GM21381 (cell line): Measurements from ENCODE around the gene MRGPRG.

Experiments used
- ATAC-seq: cut with Tn5 transposase; IDR thresholded peaks from one replicate; pipeline ENCODE4 v1.9.1; 2021; ENCODE audit warnings: mild to moderate bottlenecking, moderate library complexity; ENCODE audit not compliant: unreplicated experiment

The MRGPRG gene

DNA sequence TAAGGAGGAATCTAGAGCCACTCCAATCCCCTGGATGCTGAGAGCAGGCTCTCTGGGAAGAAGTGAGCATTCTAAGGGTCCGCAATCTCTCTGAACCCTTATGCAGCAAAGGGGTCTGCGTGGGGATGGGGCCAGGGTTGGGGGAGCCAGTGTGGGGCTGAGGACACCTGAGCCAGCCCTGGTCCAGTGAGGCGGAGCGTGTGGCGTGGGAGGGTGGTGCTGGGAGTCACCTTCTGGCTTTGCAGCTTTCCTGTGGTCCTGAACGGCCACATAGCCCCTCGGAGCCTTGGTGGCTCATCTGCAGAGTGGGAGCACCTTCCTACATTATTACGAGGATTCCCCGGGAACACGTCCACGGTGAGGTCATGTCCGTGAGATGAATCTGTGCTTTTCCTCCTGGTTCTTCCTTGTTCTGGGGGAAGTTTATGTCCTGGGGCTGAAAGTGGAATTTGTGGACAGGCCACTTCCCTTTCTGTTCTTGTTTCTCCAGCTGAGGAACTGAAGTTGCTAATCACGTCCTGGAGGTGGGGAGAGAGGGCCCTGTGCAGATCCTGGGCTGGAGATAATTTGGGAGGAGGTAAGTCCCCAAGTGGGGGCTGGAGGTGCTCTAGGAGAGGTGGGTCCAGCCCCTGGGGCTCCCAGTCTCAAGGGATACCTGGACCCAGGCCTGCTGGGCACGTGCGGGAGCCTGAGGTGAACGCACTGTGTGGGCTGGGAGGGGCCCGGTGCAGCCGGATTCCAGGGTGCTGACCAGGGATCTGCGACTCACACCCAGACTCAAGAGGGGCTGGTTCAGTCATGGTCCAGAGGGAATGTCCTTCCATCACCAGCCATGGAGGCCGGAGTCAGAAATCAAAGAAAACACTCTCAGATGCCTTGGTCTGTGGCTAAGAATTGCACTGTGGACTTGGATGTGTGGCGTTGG lies 7.5 kb upstream of the MRGPRG start:
- no peak for ATAC-seq

DNA sequence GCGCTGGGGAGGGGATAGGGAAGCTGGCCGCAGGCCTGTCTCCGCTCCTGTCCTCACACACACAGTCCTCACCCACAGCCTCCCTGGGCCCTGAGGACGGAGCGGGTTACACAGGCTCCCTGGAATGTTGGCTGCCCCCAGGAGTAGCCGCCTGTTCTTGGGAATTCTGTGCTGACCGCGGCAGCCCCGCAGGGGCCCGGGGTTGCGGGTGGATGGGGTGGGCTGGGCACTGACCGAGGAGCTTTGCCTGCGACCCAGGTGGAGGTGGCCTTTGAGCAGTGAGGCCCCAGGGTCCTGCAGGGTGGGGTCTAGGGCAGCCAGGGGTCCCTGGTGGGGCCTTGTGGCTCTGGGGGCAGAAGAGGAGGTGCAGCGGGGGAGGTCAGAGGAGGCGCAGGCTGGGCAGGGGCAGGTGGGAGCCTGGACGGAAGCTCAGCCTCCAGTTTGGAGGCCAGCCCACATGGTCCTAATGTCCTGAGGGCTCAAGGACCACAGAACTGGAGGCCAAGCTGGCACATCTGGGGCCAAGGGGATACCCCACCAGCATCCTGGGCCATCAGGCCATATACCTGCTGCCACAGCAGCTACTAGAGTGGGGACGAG lies 6.6 kb upstream of the MRGPRG start:
- no peak for ATAC-seq

DNA sequence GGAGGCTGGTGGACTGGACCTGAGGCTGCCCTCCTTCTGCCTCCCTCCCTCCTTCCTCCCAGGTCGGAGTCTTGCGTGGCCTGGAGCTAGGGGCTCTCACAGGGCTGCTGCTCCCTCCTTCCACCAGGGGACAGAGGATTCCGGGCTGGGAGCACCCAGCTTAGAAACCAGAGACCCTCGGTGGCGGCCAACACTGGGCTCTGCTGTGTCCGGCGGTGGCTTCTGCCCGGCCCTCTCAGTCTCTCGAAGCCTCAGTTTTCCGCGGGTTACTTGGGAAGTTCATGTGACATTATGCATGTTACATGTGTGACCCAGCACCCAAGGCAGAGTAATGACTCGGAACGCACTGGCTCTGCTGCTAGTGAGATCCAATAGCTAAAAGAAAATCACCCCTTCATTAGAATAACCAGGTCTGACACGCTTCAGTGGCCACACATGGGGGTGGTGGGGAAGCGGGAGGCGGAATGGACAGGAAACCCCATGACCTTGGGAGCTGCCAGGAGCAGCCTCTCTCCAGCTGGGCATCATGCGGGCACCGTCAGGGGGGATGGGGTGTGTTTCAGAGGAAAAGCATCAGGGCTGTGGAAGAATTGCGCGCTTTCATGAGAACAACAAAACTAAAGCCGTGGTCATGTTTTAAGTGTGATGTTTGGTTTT lies 5.9 kb upstream of the MRGPRG start:
- no peak for ATAC-seq

DNA sequence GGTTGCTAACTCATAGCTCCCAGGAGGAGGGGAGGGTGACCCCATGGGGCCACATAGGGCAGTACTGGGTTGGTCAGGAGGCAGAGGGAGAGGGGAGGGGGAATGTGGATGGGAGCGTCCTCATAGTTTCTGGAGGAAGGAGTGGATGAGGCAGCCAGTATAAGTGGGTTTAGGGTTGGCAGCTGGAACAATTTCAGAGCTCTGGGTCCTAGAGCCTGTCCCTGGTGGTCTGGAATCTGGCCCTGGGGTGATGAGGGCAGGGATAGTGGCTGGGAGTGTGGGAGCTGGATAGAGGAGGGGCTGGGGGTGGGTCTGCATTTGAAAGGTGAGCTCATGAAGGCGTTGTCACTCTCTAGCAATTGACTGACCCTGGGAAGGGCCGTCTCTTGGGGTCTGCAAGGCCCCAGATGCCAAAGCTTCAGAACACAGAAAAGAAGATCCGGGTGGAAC lies 5.3 kb upstream of the MRGPRG start:
- ATAC-seq, result no peak

DNA sequence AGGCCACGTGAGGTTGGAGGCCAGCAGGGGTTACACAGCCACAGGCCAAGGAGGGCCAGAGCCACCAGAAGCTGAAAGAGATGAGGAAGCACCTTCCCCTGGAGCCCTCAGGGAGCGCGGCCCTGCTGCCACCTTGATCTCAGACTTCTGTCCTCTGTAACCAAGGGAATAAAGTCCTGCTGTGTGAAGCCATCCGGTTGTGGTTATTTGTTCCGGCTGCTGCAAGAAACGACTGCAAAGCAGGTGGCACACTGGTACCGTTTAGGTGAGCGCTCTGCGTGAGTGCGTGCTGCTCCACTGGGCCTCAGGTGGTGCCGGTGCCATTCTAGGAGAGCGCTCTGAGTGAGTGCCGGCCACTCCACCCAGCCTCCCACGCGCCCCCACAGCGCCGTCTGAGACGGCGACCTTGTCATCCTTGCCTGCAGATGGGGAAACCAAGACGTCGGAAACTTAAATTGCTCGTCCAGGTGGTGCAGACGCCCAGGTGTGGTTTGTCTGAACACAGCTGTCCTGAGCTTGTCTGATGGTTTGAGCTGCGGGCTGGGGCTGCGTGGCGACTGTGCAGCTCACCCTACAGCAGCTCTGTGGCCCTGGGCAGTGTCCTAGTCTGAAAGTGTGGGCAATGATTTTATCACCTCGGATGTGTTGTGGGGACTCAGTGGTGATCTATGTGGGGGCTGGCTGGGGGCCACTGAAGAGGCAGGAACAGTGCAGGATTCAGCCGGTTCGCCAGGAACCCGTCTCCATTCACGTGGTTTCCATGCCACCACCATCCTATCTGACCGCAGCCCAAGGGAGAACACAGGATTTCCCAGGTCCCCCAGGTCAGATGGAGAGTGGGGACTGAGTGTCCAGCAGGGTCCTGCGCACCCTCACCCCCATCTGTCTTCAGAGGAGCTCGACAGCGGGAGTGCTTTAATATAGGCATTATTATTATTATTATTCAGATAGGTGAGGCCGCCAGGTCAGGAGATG lies 4.6 kb upstream of the MRGPRG start:
- ATAC-seq, result no peak

DNA sequence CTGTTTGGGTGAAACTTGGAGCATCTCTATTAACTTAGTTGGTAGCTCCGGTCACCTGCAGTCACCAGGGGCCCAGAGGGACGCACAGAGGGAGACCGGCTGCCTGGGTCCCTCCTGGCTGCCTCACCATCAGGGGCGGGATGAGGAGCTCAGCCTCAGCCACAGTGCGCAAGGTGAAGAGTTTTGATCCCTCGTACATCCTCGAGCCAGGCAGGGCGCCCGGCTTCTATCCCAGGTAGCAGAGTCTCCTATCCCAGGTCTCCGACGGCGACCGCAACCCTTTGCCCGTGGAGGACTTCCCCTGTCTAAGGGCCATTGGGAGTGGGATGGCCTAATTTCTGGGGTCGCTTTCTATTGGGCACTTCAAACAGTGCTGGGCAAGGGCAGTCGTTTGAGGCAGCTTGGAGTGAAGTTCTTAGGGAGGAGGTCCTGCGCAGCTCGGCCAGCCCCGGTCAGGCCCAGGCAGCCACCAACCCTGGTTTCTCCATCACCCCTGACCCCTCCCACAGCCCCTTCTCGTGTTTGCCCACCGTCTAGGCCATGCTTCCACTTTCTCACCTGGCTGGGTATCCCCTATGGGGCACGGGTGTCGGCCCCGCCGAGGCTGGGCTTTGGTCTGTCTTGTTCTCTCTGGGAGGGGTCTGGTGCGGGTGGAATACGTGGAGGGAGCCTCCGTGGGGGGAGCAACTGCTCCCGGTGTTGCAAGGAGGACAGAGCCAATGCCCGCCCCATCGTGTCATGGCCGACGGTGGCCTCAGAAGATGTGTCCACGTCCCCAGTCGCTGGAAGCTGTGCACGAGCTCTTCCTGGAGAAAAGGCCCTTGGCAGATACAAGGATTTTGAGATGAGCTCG lies 3.6 kb upstream of the MRGPRG start:
- ATAC-seq, result no peak

DNA sequence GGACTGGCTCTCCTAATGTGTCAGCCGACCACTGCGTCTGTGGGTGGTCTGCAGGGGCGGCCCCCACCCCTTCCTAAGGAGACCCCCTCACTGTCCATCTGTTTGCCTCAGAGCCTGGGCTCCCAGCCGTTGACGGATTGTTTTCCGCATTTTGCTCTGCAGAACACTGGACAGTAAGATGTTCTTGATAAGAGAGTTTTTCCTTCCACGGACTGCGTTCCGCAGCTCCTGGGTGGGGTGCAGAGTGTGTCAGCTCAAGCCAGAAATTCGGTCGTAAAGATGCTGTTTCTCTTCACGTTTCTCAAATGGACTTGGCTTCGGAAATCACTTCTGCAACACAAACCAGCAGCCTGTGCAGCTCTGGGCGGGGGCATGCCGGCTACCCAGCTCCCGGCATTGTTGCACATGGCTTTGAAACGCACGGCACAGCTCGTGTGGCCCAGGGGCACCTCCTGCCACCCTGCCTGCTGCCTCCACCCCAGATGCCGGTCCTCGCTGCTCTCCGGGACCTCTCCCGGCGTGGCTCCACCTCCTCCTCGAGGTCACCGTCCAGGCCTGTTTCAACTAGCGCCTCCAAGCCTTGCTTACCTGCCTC lies 2.9 kb upstream of the MRGPRG start:
- ATAC-seq, result no peak

DNA sequence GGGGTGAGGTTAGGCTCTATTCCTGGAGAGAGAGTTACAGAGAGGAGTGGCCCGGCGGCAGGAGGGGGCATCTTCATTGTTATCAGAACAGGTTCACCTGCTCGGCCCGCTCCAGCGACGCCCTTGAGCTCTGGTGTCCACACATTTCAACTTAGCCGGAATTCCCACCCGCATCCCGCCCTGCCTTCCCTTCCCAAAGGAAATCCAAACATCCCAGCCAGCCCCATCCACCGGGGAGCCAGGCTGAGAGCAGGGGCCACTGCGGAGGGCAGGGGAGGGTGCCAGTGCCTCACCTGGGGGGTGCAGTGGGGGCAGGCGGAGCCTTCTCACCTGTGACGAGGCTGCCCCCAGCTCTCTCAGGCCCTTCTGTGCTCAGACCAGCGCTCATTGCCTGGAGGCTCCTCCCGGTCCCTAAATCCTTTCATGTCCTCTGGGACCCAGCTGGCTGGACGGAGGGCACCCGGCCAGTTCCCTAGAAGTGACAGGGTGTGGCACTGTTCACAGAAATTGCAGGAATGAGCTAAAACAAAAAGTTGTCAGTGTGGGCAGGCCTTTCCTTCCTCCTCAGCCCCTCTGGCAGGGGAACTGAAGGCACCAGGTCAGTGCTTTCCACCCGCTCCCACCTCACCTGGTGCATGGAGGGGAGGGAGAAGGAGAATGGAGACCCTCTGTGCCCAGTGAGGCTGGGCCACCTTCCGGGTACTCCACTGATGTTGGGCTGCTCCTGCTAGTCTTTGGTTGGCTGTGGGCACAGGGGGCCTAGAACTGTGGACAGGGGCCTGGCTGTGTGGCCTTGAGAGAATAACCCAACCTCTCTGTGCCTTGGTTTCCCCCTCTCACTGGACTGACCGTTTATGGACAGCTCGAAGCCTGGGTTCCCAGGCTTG lies 2.2 kb upstream of the MRGPRG start:
- no peak for ATAC-seq

DNA sequence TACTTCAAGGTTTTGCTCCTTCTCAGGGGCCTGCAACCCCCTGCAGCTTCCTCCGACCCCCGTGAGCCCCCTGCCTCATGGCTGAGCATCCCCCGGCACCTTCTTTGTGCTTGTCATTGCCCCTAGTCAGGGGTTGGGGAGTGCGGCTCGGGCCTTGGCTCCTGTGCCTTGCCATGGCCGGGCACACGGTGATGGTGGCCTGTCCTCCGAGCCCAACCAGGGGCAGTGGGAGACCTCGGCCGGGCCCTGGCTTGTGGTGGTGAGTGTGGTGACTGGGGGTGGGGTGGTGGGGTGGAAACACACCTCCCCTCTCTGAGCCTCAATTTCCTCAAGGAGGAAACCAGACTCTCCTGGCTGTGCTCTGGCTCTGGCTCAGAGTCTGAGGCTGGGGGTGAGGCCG lies 1.5 kb upstream of the MRGPRG start:
- no peak for ATAC-seq

DNA sequence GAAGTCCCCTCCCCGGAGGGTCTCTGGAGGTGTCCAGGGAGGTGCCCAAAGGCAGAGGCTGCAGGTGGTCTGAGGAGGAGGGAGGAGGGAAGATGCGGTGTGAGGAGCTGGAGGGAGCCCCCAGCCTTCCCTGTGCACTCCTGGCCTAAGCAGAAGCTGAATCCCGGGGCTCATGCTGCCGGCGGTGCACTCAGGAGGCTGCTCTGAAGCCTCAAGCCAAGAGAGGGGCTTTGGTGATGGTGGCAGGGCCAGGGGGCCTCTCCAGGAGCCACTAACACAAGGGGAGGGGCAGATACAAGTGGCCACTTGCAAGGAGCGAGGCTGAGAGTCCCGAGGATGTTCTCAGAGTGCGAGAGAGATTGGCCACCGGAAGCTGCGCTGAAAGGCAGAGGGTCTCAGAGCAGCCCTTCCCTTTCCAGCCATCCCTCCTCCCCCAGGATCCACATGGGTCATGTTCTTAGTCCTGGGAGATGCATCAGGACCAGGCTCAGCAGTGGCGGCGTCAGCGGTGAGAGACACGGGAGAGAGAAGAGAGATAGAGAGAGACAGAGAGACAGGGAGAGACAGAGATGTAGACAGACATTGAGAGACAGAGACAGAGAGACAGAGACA lies 774 bp upstream of the MRGPRG start:
- ATAC-seq, result no peak

DNA sequence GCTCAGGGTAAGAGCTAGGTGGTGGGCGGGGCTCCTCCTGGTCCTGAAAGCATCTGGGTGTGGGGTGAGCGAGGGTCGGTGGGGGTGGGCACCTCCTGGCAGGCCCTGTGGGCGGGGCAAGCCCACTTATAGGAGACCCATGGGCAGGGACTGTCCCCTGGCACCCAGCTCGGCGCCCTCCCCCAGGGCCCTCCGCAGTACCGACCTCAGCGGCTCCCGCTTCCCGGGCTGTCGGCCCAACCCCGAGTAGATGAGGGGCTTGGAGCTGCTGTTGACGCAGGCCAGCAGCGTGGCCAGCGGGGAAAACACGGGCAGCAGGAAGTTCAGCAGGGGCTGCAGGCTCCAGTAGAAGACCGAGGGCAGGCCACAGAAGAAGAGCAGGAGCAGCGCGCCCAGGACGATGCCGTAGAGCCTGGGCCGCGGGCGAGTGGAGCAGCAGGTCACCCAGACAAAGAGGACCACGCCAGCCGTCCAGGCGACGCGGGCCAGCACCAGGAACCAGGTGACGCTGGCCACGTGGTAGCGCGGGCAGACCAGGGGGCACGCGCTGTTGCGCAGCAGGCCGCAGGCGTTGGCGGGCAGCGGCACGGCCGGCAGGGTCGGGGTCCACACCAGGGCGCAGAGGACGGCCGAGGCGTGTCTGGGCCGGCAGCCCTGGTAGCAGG lies 663 bp downstream of the MRGPRG start:
- no peak for ATAC-seq

DNA sequence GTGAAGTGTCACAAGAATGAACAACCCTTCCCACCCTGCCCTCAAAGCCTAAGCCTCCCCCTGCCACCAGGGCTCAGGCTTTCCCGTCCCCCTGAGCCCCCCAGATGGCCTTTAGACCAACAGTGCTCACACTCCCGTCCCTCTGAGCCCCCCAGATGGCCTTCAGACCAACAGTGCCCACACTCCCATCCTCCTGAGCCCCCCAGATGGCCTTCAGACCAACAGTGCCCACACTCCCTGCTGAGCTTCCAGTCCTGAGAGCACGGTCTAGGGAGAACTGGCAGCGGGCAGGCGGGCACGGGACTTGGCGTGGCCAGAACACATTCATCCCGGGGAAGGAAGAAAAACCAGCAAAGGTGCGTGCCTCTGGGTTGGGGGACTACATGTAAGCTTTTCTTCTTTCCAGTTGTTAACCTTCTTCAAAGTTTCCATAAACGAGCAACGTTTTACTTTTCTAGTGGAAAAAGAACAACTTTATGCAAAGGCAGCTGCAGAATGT lies 2.5 kb downstream of the MRGPRG start:
- ATAC-seq, result no peak

DNA sequence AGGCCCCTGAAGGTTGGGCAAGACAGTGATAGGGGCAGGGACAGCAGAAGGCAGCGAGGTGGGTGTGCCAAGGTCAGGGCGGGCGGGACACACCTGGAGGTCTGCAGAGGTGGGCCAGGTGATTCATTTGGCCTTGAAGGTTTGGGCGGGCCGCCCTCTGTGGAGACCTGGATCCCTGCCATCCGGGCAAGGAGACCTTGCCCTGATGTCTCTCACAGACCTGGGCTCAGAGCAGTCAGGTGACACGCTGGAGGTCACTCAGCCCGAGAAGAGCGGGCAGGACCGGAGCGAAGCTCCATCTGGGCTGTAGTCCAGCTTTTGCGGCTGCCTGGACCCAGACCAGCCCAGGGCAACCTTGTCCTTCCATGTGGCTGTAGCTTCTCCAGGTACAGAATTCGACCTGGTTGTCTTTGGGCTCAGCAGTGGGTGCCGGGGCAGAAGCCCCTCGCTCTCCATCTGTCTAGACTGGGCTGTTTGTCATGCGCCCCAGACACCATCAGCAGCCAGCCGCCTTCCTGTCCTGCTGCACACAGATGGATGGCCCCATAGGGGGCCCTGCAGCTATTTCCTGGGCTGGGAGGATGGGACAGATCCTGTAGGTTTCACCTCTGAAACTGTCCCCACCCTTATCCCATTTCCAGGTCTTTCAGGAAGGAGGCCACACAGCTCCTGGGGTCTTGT lies 3.1 kb downstream of the MRGPRG start:
- no peak for ATAC-seq

DNA sequence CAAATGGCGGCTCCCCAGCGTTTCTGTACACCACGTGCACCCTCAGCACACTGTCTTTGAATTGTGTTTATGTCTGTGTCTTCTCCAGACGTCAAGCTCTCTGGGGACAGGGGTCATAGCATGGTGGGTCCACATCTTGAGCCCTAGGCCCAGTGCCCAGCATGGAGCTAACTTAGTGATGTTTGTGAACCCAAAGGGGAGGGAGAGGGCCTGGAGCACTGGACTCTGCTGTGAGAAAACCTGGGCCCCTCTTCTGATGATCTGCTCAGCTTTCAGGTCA lies 4.3 kb downstream of the MRGPRG start:
- no peak for ATAC-seq

DNA sequence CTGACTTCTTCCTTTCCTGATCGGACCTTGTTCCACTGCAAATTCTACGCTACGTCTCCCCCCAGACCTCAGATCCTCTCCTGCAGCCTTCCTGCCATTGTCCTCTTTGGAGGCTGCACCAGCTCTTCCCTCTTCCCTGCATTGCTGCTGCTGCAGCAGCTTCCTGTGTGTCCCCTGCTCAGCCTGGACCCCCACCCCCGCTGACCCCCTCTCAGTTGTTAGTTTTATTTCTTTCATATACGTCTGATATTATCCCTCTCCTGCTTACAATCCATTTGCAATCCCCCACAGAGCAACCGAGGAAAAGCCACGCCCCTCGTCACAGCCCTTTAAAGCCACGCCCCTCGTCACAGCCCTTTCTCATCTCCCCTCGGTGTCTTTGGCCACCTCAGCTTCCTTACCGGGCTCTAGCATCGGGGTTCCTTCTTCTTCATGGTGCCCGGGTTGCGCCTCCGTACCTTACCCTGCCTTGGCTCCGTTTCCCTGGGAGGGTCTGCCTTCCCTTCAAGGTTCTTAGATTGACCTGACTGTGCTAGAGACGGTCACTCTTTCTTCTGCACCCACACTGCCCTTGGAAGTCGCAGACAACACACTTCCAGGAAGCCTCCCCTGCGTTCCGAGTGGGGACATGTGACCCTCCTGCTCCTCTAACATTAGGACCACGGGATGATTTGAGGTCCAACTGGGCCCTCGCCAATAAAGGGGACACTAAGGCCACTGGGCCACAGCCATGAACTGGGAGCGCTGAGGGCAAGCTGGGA lies 4.8 kb downstream of the MRGPRG start:
- ATAC-seq, result no peak

DNA sequence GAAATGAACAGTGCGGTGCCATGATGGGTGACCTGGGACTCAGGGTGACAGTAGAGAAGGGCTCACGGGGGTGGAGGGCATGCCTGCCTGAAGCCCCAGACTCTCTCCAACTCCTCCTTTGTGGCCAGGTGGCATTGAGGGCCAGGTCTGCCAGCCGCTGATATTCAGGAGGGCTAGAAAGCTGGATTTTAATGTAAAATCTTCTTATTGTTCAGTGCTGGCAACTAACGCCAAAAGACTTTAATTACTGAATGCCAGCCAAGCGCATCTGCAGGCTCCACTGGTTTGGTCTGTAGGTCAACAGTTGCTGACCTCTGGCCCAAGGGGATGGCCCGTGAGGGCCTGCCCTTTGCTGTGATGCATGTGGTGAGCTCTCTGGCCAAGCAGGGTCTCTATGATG lies 10.3 kb downstream of the MRGPRG start:
- no peak for ATAC-seq
